AG04450 (cell line): ENCODE measurements around the gene UQCRQ. TPM values are rescaled to one million over a fixed set of nuclear protein-coding genes. Genes with fewer than 3 reads are reported as not detected.
"Not testable (repeated sequence)": the region's sequence is repeated elsewhere in the genome, so short reads cannot be mapped to it uniquely, and the experiment has no call there.

Source experiments
- CTCF ChIA-PET: fragments of 300-600, 350-600 bp; formaldehyde crosslinking; extraction: SDS; loops from one replicate; lab custom pipeline; 2022; ENCODE audit warnings: antibody characterized with exemption, inconsistent platforms; lab: Charles Lee
- POLR2A ChIA-PET: fragments of 350-600 bp; formaldehyde crosslinking; extraction: SDS; loops from one replicate; lab custom pipeline; 2021; ENCODE audit warnings: antibody characterized with exemption, inconsistent platforms; lab: Yijun Ruan, JAX
- DNase-seq: peaks from one replicate; pipeline ENCODE4 v3.0.0-alpha.2; 2011; ENCODE audit warnings: low read depth, low spot score
- H3K27ac ChIP-seq: one replicate; pipeline ENCODE4 v1.5.1; 2012; ENCODE audit warnings: low read depth, low read length, control low read depth
- H3K27me3 ChIP-seq: one replicate; pipeline ENCODE4 v1.6.0; 2012; ENCODE audit warnings: low read length; ENCODE audit not compliant: control insufficient read depth, insufficient read depth
- H3K4me3 ChIP-seq: 2 replicates; pipeline ENCODE4 v1.5.1; 2011; ENCODE audit warnings: mild to moderate bottlenecking, low read depth, low read length, control low read depth
- H3K9me3 ChIP-seq: 2 replicates; pipeline ENCODE4 v1.5.1; 2012; ENCODE audit warnings: low read length; ENCODE audit not compliant: control insufficient read depth, insufficient read depth
- CTCF ChIP-seq: IDR thresholded peaks from 2 replicates; pipeline ENCODE4 v1.5.1; 2011; ENCODE audit warnings: low read depth, low read length, control low read depth, inconsistent platforms
- polyA plus RNA-seq: library from polyadenylated mRNA; depleted of rRNA; stranded (reverse); fragments of >200 nt; gene quantifications from 2 replicates; pipeline ENCODE4 v1.2.3, GENCODE V29; 2011

Gene UQCRQ
- polyA plus RNA-seq, 1 experiment: 318 TPM

GRCh38 chr5:132853790-132854189 lies 12.7 kb upstream of the UQCRQ start:
- no peaks in the 10 kb centered on the region for H3K9me3 ChIP-seq
- H3K27ac ChIP-seq: no peak overlapping the region
- ChIA-PET POLR2A (interaction anchor here (0.7 to 1.6 kb wide), 3 partner anchors 12 to 32 kb away, joined by 3 read pairs; no protein-coding TSS in a partner anchor), CTCF (interaction anchor here (1.1 to 3.1 kb wide), 4 partner anchors 11 to 34 kb away, joined by 3 to 14 read pairs (median 10); partner anchors contain the start of gene SHROOM1)
- no peak overlapping the region for H3K4me3 ChIP-seq
- no peak for TF ChIP-seq CTCF
- no peak for DNase-seq
- no peaks in the 10 kb centered on the region for H3K27me3 ChIP-seq

- CTCF ChIA-PET: interaction anchor here (1.1 to 3.1 kb wide), 4 partner anchors 11 to 34 kb away, joined by 3 to 14 read pairs (median 10); partner anchors contain the start of gene SHROOM1
- POLR2A ChIA-PET: interaction anchor here (0.7 to 1.6 kb wide), 3 partner anchors 12 to 31 kb away, joined by 3 read pairs; no protein-coding TSS in a partner anchor
- no peaks in the 10 kb centered on the region for H3K9me3 ChIP-seq
- no peak overlapping the region for H3K27ac ChIP-seq
- no peak for DNase-seq
- no peak for TF ChIP-seq CTCF
- H3K27me3 ChIP-seq: no peaks in the 10 kb centered on the region
- no peak overlapping the region for H3K4me3 ChIP-seq
Measured at GRCh38 chr5:132854301-132854700, 12.1 kb upstream of the UQCRQ start.

DNA sequence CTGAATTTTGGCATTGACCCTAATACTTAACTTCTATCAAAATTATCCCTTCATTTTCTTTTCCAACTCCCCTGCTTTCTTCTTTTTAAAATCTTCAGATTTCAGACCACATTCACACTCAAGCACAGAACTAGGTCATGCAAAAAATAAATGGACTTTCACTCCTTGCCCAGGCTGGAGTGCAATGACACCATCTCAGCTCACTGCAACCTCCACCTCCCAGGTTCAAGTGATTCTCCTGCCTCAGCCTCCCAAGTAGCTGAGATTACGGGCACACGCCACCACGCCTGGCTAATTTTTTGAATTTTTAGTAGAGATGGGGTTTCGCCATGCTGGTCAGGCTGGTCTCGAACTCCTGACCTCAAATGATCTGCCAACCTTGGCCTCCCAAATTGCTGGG lies 11.4 kb upstream of the UQCRQ start:
- H3K27me3 ChIP-seq, H3K4me3 ChIP-seq, H3K9me3 ChIP-seq, DNase-seq, H3K27ac ChIP-seq: not testable (repeated sequence)
- ChIA-PET POLR2A (interaction anchor here (1.1 to 1.6 kb wide), 2 partner anchors 11 to 16 kb away, joined by 3 read pairs; no protein-coding TSS in a partner anchor), CTCF (interaction anchor here (1.1 to 3.1 kb wide), 4 partner anchors 10 to 35 kb away, joined by 3 to 14 read pairs (median 10); partner anchors contain the start of gene SHROOM1)

GRCh38 chr5:132856011-132856410 lies 10.4 kb upstream of the UQCRQ start:
- ChIA-PET CTCF (interaction anchor here (3.1 kb wide), 1 partner anchor 36 kb away, joined by 13 read pairs; no protein-coding TSS in a partner anchor), POLR2A (no interaction called here)
- H3K9me3 ChIP-seq: no peaks in the 10 kb centered on the region
- DNase-seq: no peak
- TF ChIP-seq CTCF: no peak
- no peaks in the 10 kb centered on the region for H3K27me3 ChIP-seq
- H3K27ac ChIP-seq: no peak overlapping the region
- H3K4me3 ChIP-seq: no peak overlapping the region

DNA sequence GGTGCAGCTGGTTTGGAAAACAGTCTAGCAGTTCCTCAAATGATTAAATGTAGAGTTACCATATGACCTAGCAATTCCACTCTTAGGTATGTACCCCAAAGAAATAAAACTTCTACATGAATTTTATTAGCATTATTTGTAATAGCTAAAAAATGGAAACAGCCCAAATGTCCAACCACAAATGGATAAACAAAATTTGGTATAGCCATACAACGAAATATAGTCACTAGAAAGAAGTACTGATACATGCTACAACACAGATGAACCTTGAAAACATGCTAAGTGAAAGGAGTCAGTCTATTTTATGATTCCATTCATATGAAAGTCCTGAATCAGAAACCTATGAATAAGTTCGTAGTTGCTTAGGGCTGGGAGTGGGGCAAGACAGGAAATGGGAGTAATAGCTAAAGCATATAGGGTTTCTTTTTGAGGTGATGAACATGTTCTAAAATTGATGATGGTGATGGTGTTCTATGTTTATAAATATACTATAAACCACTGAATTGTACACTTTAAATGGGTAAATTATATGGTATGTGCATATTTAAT lies 6.5 kb upstream of the UQCRQ start:
- Histone ChIP-seq H3K27me3 (no peaks in the 10 kb centered on the region), H3K9me3 (no peaks in the 10 kb centered on the region), H3K27ac (no peak overlapping the region), H3K4me3 (no peak overlapping the region)
- DNase-seq: no peak
- no peak for TF ChIP-seq CTCF
- ChIA-PET POLR2A (no interaction called here), CTCF (interaction anchor here (0.5 to 2.8 kb wide), 8 partner anchors 23 to 474 kb away, joined by 3 to 11 read pairs (median 4); partner anchors contain the start of gene SHROOM1)
